GM18870 (cell line): Measurements from ENCODE around the gene KLK14.

Experiments
- ATAC-seq: cut with Tn5 transposase; IDR thresholded peaks from one replicate; pipeline ENCODE4 v1.9.1; 2021; ENCODE audit warnings: moderate library complexity; ENCODE audit not compliant: unreplicated experiment

KLK14 gene

DNA sequence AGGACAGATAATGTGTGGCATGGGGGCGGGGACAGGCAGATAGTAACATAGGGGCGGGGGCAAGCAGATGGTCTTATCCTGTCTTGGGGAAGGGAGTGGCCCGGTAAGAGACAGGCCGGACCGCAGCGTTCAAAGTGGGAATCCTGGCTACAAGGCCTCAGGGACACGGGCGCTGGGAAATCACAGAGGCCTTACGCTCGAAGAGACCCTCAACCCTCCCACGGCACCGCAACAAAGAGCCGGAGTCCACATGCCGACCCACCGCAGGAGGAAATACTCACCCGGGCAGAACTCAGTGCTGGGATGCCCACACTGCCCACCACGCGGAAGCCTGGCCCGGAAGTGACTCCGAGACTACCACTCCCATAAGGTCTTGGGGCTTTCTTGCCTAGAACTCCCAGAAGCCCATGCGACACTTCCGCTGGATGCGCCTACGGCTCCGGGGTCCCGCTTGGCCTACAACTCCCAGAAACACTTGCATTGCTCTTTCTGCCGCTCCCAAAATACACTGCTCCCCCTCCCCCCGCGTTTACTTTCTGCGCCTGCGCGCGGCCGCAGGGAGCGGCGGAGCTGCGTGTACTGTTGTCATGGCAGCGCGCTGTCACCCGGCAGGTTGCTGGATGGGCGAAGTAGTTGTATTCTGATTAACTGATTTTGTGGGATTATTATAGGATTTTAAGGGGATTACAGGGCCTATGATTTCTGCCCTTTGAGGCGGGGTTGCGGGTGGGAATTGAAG is 25.5 kb upstream of the KLK14 start, which contains the start of gene CTU1:
Gene CTU1 (minus strand): TSS at position 344 of the 739 bp plus-strand sequence. CDS start 3,840 bp downstream, outside the sequence.
- peak; percentile 93 for ATAC-seq

DNA sequence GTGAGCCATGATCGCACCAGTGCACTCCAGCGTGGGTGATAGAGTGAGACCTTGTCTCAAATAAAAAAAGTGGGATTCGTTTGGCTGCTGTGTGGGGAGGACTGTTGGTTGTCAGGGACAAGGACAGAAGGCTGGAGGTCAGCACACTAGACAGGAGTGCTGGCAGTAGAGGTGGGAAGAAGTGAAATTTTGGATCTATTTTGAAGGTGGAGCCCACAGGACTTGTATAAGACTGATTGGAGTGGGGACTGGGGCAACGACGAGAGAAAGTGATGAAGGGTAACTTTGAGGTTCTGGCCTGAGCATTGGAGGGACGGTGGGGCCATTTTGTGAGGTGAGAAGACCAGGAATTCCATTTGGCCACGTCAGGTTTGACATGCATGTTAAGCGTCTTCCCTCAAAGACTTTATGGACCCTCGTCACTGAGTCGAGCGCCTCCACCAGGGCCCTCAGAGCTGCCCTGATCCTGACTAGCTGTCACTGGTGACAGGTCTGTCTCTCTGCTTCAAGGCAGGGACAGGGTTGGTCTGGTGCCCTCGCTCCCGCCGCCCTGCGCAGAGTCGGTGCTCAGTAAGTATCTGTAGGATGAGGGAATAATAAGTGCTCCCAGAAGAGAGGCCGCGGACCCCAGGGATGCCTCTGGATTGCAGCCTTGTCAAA is 24.8 kb upstream of the KLK14 start:
- ATAC-seq, result no peak

DNA sequence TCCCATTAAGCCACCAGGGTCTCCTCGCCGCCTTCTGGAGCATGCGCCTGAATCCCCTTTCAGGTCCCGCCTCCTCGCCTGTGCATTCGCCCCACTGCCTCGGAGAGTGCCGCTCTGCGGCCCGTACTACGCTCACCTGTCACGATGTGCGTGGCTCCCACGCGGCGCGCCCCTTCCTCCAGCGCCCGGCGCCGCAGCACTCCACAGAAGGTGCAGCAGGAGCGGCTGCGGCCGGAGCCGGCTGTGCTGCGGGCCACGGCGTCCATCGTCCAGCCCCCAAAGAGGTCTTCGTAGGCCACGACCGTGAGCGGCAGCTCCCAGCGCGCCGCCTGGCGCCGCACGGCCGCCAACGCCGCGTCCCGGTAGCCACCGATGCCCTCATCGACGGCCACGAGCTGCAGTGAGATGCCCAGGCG is 21.2 kb upstream of the KLK14 start:
- no peak for ATAC-seq

DNA sequence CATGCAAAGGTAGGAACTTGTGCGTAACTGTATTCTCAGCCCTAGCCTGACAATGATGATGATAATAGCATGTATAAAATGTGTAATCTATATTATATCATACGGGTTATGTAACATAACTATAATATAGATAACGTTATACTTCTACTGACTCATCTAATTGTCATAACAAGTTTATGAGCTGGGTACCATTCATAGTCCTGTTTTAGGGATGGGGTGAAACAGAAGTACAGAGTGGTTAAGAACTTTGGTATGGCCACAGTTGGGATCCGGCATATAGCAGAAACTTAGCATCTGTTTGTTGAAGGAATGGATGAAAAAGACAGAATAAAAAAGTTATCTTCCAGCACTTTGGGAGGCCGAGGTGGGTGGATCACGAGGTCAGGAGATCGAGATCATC is 20.3 kb upstream of the KLK14 start:
- no peak for ATAC-seq

DNA sequence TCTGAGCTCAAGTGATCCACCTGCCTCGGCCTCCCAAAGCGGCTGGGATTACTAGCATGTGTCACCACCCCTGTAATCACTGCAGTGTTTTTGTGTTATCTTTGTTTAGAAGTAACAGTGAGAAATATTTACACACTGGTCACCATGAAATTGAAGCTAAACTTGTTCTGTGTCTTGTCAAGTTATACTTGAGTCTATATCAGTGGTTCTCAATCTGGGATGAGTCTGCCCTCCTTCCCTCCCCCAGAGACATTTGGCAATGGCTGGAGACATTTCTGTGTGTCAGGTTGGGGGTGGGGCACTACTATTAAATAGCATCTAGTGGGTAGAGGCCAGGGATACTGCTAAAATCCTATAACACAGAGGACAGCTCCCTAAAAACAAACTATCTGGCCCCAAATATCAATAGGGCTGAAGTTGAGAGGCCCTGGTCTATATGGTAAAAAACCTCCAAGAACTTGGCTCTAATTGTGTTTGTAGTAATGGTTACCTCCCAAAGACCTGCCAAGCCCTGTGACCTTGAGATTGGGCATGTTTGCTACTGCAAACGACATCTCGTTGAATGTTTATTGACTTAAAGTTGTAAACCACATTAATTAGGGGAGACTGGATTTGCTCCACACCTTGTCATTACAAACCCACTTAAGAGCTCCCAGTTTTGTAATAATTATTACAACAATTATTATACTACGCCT is 18.6 kb upstream of the KLK14 start:
- ATAC-seq, result no peak

DNA sequence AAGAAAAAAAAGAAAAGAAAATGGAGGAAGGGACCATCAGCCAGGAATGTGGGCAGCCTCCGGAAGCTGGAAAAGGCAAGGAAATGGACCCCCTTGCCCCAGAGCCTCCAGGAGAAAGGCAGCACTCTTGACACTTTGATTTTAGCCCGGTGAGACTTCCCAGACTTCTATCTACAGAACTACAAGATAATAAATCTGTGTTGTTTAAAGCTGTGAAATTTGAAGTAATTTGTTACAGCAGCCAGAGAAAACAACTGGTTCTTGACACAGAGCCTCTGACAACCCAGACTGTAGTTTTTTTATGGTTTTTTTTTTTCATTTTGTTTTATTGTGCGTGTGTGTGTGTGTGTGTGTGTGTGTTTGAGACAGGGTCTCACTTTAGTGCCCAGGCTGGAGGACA is 17.9 kb upstream of the KLK14 start:
- no peak for ATAC-seq

DNA sequence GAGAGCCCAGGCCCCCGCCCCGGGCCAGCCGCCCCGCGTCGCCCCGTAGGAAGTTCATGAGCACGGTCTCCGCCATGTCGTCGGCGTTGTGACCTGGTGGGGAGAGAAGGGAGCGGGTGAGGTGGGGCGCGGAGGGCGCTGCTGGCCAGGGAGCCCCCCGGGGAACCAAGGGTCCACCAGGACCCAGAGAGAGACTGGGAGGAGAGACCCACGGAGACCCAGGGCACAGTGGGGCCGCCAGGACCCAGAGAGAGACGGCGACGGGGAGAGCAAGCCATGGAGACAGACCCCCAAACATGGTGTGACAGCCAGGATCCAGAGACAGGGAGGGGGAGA is 16.3 kb upstream of the KLK14 start:
- ATAC-seq, result no peak

DNA sequence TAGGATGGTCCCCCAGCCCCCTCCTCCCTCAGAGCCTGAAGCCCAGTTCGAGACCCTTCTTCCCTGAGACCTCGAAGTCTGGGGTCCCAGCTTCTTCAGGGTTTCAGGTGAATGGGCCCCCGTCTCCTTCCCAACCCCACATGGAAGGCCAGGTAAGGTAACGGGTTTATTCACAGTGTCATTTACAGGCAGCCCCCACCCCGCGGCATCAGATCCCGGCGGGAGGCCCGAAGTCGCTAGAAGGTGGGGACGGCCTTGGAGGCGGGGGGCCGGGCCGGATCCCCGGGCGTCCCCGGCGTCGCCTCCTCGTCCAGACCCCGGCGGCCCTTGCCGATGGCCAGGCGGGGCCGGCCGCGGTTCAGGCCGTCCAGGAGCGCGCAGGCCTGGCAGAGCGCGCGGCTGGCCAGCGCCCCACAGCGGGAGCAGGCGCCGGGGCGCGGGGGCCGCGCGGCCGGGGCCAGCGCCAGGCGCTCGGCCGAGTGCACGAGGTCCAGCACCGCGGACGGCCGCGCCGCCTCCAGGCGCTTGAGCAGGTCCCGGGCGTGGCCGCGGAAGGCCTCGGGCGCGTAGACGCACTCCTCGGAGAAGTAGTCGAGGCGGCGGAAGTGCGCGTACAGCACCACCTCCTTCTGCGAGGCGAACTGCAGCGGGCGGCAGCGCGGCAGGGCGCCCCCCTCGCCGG is 15.8 kb upstream of the KLK14 start:
- no peak for ATAC-seq

DNA sequence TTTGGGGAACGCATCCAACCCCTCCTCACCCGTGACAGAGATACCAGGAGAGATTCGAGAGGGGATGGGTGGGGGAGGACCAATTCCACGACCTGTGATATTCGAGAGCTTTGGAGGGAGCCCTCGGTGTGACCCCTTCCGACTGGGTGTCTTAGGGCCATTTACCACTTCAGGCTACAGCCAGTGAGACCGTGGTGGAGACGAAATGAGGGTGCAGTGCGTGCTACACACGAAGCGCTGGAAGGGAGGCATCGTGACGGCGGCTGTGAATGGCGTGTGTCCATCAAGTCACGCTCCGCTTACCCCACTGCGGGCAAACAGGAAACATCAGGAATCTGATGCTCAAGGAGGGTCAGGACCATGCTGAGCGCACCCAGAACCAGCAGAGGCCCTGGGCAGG is 15.1 kb upstream of the KLK14 start:
- no peak for ATAC-seq

DNA sequence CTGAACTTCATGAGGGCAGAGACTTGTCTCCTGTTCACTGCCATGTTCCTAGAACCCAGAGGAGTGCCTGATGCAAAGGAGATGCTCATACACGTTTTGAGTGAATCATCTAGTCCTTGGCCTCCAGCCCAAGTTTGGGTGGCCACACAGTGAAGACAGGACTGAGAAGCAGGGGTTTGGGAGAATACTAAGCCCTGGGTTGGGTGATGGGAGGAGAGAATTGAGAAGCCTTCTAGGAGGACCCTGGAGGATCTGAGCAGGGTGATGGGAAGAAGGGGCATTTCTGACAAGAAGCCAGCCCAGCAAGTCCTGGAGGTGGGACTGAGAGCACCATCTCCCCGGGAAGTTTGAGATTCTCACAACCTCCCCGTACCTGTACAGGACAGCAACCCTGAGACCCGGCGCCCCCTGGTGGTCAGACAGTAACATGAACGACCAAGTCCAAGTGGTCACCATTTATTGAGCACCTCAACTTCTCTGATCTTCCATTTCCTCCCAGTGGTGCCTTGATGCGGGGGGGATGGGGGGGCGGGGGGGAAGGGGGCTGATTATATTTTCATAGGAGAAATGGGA is 14.6 kb upstream of the KLK14 start:
- ATAC-seq, result no peak

DNA sequence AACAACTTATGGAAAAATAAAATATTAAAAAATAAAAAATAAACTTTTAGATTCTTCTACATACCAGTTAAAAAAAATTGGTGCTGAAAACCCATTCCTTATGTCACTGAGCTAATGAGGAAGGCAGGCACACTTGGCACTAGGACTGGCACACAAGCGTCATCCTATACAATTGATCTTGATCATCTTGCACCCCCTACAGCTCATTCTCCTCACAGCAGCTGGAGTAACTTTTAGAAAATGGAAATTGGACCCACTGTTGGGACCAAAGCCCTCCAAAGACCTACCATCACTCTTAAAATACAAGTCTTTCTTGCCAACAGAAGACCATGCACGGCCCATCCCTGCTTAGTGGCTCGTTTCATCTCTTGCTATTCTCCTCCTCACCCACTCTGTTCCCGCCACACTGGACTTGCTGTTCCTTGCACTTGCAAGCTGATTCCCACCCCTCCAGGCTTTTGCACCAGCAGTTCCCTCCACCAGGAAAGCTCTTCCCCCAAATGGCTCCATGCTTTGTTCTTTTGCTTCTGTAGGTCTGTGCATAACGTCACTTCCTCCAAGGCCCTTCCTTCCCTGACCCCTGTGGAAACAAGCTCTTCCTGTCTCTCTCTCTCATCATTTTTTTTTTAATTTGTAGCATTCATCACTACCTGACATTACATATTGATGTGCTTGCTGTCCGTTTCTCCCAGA is 13.9 kb upstream of the KLK14 start:
- ATAC-seq, result no peak

DNA sequence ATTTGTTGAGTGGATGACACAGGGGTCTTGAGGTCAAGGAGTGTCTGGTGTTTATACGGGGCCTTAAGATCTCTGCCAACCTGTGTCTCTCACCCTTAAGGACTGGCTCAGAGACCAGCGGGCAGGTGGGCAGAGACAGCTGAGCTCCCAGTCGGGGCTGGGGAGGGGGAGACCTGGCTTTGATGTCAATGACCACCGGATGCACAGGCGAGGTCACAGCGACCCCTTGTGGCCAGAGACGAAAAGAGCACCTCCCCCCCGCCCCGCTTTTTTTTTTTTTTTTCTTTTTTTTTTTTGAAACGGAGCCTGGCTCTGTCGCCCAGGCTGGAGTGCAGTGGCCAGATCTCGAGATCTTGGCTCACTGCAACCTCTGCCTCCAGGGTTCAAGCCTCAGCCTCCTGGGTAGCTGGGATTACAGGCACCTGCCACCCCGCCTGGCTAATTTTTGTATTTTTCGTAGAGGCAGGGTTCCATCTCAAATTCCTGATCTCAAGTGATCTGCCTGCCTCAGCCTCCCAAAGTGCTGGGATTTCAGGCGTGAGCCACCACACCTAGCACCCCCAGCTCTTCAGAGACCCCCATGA is 12.1 kb upstream of the KLK14 start:
- no peak for ATAC-seq

DNA sequence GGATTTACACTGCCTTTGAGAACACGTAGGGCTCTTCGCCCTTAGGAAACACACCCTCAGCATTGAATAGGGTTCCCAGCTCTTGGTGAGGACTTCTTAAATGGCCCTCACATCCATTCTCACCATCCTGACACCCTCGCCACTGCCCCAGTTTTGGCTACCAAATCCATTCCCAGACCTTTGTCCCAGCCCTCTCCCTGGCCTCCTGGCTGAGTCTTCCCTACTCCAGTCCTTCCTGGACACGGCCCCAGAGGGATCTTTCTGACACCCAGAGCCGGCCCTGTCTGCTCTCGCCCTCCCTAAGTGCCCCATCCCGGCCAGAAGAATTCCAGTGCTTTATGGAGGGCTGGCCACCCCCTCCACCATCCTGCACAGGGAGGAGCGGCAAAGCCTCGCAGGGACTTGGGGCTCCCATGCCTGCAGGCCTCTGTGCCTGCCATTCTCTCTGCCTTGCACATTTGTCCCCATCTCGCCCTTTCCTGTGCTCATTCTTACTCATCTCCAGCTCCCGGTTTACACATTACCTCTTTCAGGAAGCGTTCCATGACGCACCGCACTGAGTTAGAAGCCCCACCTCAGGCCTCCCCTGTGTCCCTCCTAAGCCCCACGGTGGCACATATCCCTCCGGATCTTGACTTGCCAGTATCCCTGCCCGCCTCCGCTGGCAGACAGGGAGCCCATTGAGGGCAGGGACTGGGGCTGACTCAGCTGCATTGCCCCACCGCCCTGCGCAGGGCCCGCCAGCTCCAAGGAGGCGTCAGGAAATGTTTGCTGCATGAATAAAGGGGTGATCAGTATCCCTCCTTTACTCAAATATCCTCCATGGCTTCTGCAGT is 11.0 kb upstream of the KLK14 start:
- ATAC-seq, result no peak

DNA sequence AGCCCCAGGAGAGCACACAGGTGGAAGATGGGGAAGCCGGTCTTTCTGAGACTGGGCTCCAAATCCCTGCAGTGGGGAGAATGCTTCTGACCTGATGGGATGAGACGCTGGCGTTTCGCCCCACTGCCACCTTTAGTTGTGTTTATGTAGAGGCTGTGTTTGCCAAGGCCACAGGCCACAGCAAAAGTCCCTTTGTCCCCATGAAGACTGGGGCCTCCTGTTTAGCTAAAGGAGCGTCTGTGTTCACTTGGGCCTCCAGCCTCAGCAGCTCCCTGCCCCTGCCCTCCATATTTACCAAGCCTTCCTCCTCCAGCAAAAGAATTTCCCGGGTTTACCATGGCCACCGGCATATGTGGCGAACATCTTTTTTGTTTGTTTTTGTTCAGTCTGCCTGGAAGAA is 10.4 kb upstream of the KLK14 start:
- no peak for ATAC-seq

DNA sequence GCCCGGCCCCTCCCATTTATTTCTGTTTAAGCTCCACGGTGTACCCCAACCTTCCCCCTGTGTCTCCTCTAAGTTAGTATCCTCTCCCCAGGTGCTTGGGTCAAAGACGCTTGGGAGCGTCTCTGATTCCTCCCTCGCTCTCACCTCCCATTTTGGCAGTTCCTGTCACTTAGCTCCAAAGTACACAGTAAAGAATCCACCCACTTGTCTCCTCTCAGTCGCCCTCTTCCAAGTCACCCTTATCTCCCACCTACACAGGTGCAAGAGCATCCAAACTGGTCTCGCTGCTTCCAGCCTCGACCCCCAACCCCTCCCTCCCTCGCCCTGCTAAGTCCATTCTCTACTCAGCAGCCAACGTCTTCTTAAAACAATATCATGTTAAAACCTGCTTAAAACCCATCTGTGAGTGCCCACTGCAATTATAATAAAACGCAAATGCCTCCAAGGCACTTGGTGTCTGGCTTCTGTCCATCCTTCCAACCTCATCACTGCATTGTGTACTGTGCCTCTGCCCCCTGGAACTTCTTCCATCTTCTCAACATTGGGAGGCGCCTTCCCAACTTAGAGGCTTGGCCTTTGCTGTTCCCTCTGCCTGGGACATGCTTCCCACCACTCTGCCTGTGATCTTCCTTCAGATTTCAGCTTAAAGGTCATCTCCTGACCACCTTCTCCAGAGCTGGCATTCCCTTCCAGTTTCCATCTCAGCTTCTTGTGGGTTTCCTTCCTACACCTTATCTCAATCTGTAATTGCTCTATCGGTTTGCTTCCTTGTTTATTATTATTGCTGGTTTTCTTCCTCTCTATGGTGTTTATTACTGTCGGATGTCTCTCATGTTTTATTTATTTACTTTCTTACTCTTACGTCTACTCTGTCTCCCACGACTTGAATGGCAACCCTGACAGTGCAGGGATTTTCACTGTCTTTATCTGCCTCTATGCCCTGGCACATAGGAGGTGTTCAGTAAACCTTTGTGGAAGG is 9.5 kb upstream of the KLK14 start:
- no peak for ATAC-seq

DNA sequence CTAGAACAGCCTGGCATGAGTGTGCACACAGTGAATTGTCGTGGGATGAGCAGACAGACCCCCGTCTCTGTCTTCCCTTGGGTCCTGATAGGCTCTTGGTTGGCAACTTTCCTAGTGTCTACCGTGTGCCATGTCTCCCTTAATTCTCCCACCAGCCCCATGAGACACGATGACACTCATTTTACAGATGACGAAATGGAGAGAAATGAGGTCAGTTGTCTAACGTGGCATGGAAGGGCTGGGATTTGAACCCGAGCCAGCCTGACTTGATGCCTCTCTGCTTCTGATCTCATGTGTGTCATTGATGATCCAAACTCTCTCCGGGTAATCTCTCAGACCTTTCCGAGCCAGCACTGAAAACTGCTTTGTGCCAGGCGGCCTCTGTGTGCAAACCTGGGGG is 8.4 kb upstream of the KLK14 start:
- no peak for ATAC-seq

DNA sequence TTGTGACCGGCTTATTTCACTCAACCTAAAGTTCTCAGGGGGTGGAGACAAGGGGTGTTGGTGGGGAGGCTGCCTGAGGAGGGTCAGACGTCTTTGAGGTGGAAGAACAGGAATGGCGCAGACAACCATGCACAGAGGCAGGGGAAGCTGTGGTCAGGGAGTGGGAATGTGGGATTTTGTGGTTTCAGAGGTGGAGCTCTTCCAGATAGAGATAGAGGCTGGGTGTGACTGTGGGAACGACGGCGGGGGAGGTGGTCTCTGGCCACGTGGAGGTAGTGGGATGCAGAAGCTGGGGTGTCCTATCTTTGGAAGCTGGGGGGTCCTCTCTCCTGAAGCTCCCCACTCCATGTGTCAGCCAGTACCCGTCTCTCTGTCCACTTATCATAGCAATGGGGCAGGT is 7.8 kb upstream of the KLK14 start:
- ATAC-seq, result no peak

DNA sequence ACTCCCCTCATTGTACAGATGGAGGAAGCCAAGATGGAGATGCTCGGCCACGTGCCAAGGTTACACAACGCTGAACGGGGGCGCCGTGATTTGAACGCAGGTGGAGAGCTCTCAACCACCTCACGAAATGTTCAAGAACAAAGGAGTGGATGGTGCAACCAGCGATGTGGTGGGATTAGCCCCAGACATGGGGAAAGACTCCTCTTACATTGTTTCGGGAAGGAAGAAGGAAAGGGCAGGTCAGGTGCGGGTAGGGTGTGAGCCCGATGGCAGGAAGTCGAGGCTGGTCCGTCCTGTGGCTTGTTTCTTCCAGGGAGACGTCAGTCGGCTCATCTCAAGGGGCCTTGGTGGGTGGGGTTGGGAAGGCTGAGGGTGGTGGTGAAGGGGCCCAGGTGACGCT is 7.1 kb upstream of the KLK14 start:
- ATAC-seq, result no peak
